ENCODE results near the gene AURKAIP1. TPM values are rescaled to one million over a fixed set of nuclear protein-coding genes. Genes with fewer than 3 reads are reported as not detected.

The AURKAIP1 gene
- total and polyA plus RNA-seq, 9 of the 15 experiments (the other 6 are each of a cell fraction or from before 2014, with no cell fraction given) = 7.8 to 478 (median 92.0) TPM

DNA sequence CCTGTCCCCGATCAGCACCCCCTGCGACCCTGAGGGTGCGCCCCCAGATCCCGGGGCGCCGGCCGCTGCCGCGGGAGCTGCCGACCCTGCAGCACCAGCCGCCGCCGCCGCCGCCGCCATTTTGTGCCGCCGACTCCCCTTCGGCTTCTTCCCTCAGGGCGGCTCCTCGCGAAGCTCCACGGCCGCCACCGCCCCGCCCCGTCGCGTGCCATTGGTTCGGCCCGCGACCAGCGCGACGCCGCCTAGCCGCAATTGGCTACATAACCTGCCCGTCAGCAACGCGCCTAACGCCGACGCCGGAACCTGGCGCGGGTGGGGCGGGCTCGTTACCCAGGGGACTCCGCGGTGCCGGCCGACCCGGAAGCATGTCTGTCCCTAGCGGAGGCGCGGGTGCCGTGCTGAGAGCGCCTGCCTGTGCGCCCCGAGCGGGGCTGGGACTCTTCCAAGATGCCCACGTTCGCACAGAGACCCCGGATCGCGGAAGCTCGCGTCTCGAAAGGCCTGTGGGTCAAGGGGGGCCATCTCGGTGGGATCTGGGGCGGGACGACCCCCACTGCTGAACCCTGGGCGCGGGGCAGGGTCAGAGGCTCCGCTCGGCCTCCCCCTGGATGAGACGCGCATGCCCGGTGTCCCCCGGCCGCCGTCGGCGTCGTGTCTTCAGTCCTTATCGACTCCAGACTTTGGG lies 24.3 kb upstream of the AURKAIP1 start, which contains the start of gene CCNL2 (continued):
- TF ChIP-seq ZNF24 (IDR thresholded peaks at IDR 0.05) (0 out of 2 replicates have a peak, but pooled peaks have one; percentile 9), ZKSCAN1 (IDR thresholded peaks at IDR 0.05; ENCODE audit: low read depth, low read length) (no peak; the same call in 1 of the 2 replicates), ESRRA (IDR thresholded peaks at IDR 0.05; ENCODE audit: borderline replicate concordance, low read depth) (peak; percentile 83), SIX5 (IDR thresholded peaks at IDR 0.05; ENCODE audit: borderline replicate concordance in 1 of 2, insufficient read depth in 1 of 2, low read depth in 1 of 2, low read length in 2 of 2) (peak; percentile 20 to 42; a peak in 1 of 4 replicates), PTBP1 (IDR thresholded peaks at IDR 0.05; ENCODE audit: low read depth, low read length) (no peak), CBX8 (IDR thresholded peaks at IDR 0.05; ENCODE audit: borderline replicate concordance, extremely low read depth, low read depth, low read length, poor library complexity, severe bottlenecking) (no peak), KLF16 (IDR thresholded peaks at IDR 0.05) (no peak), CBX3 (IDR thresholded peaks at IDR 0.05; ENCODE audit: borderline replicate concordance in 1 of 2, low read length in 2 of 2) (peak in 1 of 2 experiments; percentile 68; a peak in 1 of 3 replicates), MECOM (CRISPR knock-in tag; IDR thresholded peaks at IDR 0.05) (no peak), POLR2A (conservative IDR thresholded peaks at IDR 0.05) (peak; percentile 92), ZNF263 (CRISPR knock-in tag; IDR thresholded peaks at IDR 0.05; ENCODE audit: borderline replicate concordance) (no peak; the same call in 1 of the 2 replicates), ZNF766 (CRISPR knock-in tag; conservative IDR thresholded peaks at IDR 0.05) (no peak), HNRNPH1 (optimal IDR thresholded peaks at IDR 0.05; ENCODE audit: low read depth, low read length) (no peak), SUPT5H (IDR thresholded peaks at IDR 0.05) (peak; percentile 93), MYNN (IDR thresholded peaks at IDR 0.05) (0 out of 2 replicates have a peak, but pooled peaks have one; percentile 11), MYNN (CRISPR knock-in tag; IDR thresholded peaks at IDR 0.05) (no peak), POU5F1 (IDR thresholded peaks at IDR 0.05; ENCODE audit: borderline replicate concordance, low read depth, low read length, partially characterized antibody) (no peak), CAMTA2 (CRISPR knock-in tag; conservative IDR thresholded peaks at IDR 0.05) (no peak)
- TF ChIP-seq, protein P1, sequence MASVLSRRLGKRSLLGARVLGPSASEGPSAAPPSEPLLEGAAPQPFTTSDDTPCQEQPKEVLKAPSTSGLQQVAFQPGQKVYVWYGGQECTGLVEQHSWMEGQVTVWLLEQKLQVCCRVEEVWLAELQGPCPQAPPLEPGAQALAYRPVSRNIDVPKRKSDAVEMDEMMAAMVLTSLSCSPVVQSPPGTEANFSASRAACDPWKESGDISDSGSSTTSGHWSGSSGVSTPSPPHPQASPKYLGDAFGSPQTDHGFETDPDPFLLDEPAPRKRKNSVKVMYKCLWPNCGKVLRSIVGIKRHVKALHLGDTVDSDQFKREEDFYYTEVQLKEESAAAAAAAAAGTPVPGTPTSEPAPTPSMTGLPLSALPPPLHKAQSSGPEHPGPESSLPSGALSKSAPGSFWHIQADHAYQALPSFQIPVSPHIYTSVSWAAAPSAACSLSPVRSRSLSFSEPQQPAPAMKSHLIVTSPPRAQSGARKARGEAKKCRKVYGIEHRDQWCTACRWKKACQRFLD (CRISPR knock-in tag; IDR thresholded peaks at IDR 0.05) = peak; percentile 82
- TF ChIP-seq, protein P2, sequence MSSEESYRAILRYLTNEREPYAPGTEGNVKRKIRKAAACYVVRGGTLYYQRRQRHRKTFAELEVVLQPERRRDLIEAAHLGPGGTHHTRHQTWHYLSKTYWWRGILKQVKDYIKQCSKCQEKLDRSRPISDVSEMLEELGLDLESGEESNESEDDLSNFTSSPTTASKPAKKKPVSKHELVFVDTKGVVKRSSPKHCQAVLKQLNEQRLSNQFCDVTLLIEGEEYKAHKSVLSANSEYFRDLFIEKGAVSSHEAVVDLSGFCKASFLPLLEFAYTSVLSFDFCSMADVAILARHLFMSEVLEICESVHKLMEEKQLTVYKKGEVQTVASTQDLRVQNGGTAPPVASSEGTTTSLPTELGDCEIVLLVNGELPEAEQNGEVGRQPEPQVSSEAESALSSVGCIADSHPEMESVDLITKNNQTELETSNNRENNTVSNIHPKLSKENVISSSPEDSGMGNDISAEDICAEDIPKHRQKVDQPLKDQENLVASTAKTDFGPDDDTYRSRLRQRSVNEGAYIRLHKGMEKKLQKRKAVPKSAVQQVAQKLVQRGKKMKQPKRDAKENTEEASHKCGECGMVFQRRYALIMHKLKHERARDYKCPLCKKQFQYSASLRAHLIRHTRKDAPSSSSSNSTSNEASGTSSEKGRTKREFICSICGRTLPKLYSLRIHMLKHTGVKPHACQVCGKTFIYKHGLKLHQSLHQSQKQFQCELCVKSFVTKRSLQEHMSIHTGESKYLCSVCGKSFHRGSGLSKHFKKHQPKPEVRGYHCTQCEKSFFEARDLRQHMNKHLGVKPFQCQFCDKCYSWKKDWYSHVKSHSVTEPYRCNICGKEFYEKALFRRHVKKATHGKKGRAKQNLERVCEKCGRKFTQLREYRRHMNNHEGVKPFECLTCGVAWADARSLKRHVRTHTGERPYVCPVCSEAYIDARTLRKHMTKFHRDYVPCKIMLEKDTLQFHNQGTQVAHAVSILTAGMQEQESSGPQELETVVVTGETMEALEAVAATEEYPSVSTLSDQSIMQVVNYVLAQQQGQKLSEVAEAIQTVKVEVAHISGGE (CRISPR knock-in tag; IDR thresholded peaks at IDR 0.05) = peak in 1 of 3 experiments; percentile 87; a peak in 3 of 6 replicates

Data from K562 (cell line).